Measurements from ENCODE around the gene SLAMF1.

DNA sequence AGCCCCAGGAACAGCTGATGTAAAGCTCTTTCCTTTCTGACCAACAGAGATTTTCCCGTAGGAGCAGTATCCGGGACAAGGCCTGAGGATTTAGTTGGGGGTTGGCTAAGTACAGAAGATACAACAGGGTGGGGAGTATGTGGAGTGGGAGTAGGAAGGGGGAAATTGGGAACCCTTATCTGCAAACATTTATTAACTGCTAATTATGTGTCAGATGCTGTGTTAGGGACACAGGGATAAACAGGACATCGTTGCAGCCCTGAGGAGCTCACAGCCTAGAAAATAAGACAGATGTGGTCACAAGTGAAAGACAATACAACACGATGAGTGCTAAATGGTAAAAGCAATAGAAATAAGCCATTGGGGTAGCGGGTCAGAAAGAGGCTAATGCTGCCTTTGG lies 79.5 kb downstream of the SLAMF1 start:
- TF ChIP-seq, protein P1, sequence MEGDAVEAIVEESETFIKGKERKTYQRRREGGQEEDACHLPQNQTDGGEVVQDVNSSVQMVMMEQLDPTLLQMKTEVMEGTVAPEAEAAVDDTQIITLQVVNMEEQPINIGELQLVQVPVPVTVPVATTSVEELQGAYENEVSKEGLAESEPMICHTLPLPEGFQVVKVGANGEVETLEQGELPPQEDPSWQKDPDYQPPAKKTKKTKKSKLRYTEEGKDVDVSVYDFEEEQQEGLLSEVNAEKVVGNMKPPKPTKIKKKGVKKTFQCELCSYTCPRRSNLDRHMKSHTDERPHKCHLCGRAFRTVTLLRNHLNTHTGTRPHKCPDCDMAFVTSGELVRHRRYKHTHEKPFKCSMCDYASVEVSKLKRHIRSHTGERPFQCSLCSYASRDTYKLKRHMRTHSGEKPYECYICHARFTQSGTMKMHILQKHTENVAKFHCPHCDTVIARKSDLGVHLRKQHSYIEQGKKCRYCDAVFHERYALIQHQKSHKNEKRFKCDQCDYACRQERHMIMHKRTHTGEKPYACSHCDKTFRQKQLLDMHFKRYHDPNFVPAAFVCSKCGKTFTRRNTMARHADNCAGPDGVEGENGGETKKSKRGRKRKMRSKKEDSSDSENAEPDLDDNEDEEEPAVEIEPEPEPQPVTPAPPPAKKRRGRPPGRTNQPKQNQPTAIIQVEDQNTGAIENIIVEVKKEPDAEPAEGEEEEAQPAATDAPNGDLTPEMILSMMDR (IDR thresholded peaks at IDR 0.05) = no peak
- TF ChIP-seq POLR2AphosphoS5 (IDR thresholded peaks at IDR 0.05) = no peak
- TF ChIP-seq POLR2A (IDR thresholded peaks at IDR 0.05; ENCODE audit: low read depth) = no peak
